ENCODE results near the gene SLC6A2.

DNA sequence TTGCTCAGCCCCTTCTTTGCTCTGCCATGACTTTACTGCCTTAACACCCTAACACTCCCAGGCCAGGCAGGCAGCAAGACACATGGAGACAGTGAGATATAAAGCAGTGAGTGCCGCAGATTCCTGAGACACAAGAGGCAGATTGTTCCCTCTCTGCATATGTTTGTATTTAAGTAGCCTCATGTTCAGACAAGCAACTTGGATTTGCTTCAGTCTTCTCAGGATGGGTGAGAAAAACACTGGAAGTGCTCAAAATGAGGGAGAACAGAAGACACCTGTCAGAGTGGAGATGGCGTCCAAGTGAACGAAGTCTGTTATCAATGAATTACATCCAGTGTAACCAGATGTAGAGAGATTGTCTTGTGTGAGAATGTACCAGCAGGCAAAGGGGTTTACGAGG lies 90.3 kb downstream of the SLC6A2 start:
- TF ChIP-seq, protein P1, sequence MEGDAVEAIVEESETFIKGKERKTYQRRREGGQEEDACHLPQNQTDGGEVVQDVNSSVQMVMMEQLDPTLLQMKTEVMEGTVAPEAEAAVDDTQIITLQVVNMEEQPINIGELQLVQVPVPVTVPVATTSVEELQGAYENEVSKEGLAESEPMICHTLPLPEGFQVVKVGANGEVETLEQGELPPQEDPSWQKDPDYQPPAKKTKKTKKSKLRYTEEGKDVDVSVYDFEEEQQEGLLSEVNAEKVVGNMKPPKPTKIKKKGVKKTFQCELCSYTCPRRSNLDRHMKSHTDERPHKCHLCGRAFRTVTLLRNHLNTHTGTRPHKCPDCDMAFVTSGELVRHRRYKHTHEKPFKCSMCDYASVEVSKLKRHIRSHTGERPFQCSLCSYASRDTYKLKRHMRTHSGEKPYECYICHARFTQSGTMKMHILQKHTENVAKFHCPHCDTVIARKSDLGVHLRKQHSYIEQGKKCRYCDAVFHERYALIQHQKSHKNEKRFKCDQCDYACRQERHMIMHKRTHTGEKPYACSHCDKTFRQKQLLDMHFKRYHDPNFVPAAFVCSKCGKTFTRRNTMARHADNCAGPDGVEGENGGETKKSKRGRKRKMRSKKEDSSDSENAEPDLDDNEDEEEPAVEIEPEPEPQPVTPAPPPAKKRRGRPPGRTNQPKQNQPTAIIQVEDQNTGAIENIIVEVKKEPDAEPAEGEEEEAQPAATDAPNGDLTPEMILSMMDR (IDR thresholded peaks at IDR 0.05) = no peak
- no peak for TF ChIP-seq POLR2AphosphoS5 (IDR thresholded peaks at IDR 0.05)
